Measurements from ENCODE around the gene TFB1M.

TFB1M gene

GRCh38 chr6:155261111-155261900 lies 53.0 kb downstream of the TFB1M start:
- DNase-seq = no peak

GRCh38 chr6:155260686-155261085 lies 53.6 kb downstream of the TFB1M start:
- no peak for DNase-seq

GRCh38 chr6:155259897-155260296 lies 54.4 kb downstream of the TFB1M start:
- DNase-seq = no peak

- no peak for DNase-seq
Measured at GRCh38 chr6:155259204-155259603, 55.1 kb downstream of the TFB1M start.

- DNase-seq = no peak
Measured at GRCh38 chr6:155257796-155258195, 56.5 kb downstream of the TFB1M start.

- no peak for DNase-seq
Measured at GRCh38 chr6:155256122-155256795, 58.0 kb downstream of the TFB1M start.

- DNase-seq = no peak
Measured at GRCh38 chr6:155254139-155254538, 60.1 kb downstream of the TFB1M start.

GRCh38 chr6:155253337-155253736 lies 60.9 kb downstream of the TFB1M start:
- DNase-seq = no peak

- DNase-seq = no peak
Measured at GRCh38 chr6:155252581-155252980, 61.7 kb downstream of the TFB1M start.

GRCh38 chr6:155250701-155251381 lies 63.4 kb downstream of the TFB1M start:
- no peak for DNase-seq

- DNase-seq = no peak
Measured at GRCh38 chr6:155248008-155249001, 66.0 kb downstream of the TFB1M start.

- DNase-seq = no peak
Measured at GRCh38 chr6:155247618-155248007, 66.7 kb downstream of the TFB1M start.

- no peak for DNase-seq
Measured at GRCh38 chr6:155246825-155247224, 67.5 kb downstream of the TFB1M start.

GRCh38 chr6:155245831-155246230 lies 68.5 kb downstream of the TFB1M start:
- no peak for DNase-seq

GRCh38 chr6:155245193-155245592 lies 69.1 kb downstream of the TFB1M start:
- DNase-seq = no peak

- no peak for DNase-seq
Measured at GRCh38 chr6:155244434-155244833, 69.8 kb downstream of the TFB1M start.

GRCh38 chr6:155241966-155242365 lies 72.3 kb downstream of the TFB1M start:
- DNase-seq = no peak

GRCh38 chr6:155240905-155241600 lies 73.2 kb downstream of the TFB1M start:
- DNase-seq = no peak

- no peak for DNase-seq
Measured at GRCh38 chr6:155237613-155238012, 76.7 kb downstream of the TFB1M start.

GRCh38 chr6:155235087-155235486 lies 79.2 kb downstream of the TFB1M start:
- DNase-seq = no peak

- no peak for DNase-seq
Measured at GRCh38 chr6:155234687-155235086, 79.6 kb downstream of the TFB1M start.

- no peak for DNase-seq
Measured at GRCh38 chr6:155234167-155234566, 80.1 kb downstream of the TFB1M start.
